ENCODE data around the gene ANXA1. TPM values are rescaled to one million over a fixed set of nuclear protein-coding genes. Genes with fewer than 3 reads are reported as not detected.

The ANXA1 gene
- total RNA-seq, 1 experiment from 2014 or later, result 486 TPM

DNA sequence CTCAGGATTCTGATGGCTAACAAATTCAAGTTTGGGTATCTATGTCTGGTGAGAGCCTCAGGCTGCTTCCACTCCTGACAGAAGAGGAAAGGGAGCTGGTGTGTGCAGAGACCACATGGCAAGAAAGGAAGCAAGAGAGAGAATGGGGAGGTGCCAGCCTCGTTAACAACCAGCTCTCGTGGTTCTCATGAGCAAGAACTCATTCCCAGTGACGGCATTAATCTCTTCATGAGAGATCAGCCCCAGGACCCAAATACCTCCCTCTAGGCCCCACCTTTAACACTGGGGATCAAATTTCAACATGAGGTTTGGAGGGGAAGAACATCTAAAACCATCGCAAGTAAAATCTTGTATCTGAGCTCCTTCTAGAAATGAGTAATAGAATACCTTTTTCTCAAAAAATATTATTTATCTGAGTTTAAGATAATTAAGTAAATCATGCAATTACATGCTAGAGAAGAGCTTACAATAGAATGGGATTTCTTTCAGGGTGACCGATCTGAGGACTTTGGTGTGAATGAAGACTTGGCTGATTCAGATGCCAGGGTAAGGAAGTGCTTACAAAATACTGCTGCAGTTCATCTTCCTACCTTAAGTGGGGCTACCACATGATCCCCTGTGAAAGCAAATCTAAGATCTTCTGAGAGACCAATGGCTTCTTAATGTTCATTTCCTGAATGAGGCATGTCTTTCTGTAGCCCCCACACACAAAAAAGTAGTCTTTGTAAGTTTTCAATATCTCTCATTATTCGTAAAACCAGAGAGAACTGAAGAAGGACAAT, 11.5 kb downstream of the ANXA1 start:
- peaks cover 82 to 94% of the 10 kb centered on the region in 2 experiments for H3K36me3 ChIP-seq (ENCODE audit: control insufficient read depth in 1 of 2, insufficient read depth in 2 of 2, low read length in 2 of 2)

GRCh38 chr9:73165911-73166310, 14.2 kb downstream of the ANXA1 start:
- ChIA-PET POLR2A (no interaction called here), CTCF (no interaction called here), RAD21 (ENCODE audit: low non-redundant PET in 1 of 2, low total read pairs in 2 of 2, uncharacterized antibody in 2 of 2, unreplicated experiment in 2 of 2) (no interaction called here)
- Histone ChIP-seq H2AFZ (ENCODE audit: low read depth, low read length, poor library complexity, severe bottlenecking) (no peak overlapping the region), H3K9me2 (ENCODE audit: insufficient read depth) (no peaks in the 10 kb centered on the region), H3K27ac (ENCODE audit: low read depth, low read length) (no peak overlapping the region), H3K4me2 (ENCODE audit: low read length) (no peak overlapping the region), H3K4me1 (ENCODE audit: control insufficient read depth in 1 of 2, insufficient read depth in 2 of 2, low read length in 2 of 2) (no peaks in the 10 kb centered on the region), H4K20me1 (ENCODE audit: insufficient read depth) (no peaks in the 10 kb centered on the region), H3K27me3 (ENCODE audit: insufficient read depth, low read length) (no peaks in the 10 kb centered on the region), H3K36me3 (ENCODE audit: control insufficient read depth in 1 of 2, insufficient read depth in 2 of 2, low read length in 2 of 2) (peaks cover 62 to 91% of the 10 kb centered on the region in 2 experiments), H3K4me3 (replicated peaks in 1 of 2; ENCODE audit: low read depth in 1 of 2, low read length in 2 of 2) (no peak overlapping the region), H3K9me3 (ENCODE audit: control insufficient read depth in 1 of 2, insufficient read depth in 1 of 2, low read depth in 1 of 2, low read length in 2 of 2) (no peaks in the 10 kb centered on the region), H3K9ac (ENCODE audit: low read length) (no peak overlapping the region), H3K79me2 (ENCODE audit: insufficient read depth, low read length) (no peaks in the 10 kb centered on the region; the same call in 1 of the 2 replicates)
- BruUV-seq (replicated peaks), result no TSS peak
- intact Hi-C loops (cut with micrococcal nuclease), result no loop called here
- ATAC-seq (no peak), DNase-seq (ENCODE audit: low read depth, low spot score) (no peak)
- TF ChIP-seq EZH2phosphoT487 (IDR thresholded peaks at IDR 0.05; ENCODE audit: borderline replicate concordance), result no peak
- TF ChIP-seq YY1 (IDR thresholded peaks at IDR 0.05; ENCODE audit: extremely low read depth, insufficient replicate concordance, low read depth, low read length), result no peak
- TF ChIP-seq, protein P1, sequence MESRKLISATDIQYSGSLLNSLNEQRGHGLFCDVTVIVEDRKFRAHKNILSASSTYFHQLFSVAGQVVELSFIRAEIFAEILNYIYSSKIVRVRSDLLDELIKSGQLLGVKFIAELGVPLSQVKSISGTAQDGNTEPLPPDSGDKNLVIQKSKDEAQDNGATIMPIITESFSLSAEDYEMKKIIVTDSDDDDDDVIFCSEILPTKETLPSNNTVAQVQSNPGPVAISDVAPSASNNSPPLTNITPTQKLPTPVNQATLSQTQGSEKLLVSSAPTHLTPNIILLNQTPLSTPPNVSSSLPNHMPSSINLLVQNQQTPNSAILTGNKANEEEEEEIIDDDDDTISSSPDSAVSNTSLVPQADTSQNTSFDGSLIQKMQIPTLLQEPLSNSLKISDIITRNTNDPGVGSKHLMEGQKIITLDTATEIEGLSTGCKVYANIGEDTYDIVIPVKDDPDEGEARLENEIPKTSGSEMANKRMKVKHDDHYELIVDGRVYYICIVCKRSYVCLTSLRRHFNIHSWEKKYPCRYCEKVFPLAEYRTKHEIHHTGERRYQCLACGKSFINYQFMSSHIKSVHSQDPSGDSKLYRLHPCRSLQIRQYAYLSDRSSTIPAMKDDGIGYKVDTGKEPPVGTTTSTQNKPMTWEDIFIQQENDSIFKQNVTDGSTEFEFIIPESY (IDR thresholded peaks at IDR 0.05; ENCODE audit: extremely low read depth, insufficient replicate concordance, low read length), result no peak
- no peak for TF ChIP-seq SP1 (IDR thresholded peaks at IDR 0.05; ENCODE audit: low read depth)
- TF ChIP-seq CBX3 (IDR thresholded peaks at IDR 0.05; ENCODE audit: low read depth), result no peak
- TF ChIP-seq JUND (IDR thresholded peaks at IDR 0.05), result no peak
- no peak for TF ChIP-seq POLR2A (IDR thresholded peaks at IDR 0.05; ENCODE audit: borderline replicate concordance, extremely low read depth, insufficient read depth, insufficient read length)
- TF ChIP-seq SRF (IDR thresholded peaks at IDR 0.05; ENCODE audit: low read depth), result no peak
- TF ChIP-seq TCF7L2 (IDR thresholded peaks at IDR 0.05; ENCODE audit: borderline replicate concordance, extremely low read depth, insufficient read depth, insufficient read length), result no peak
- no peak for TF ChIP-seq ZNF274 (IDR thresholded peaks at IDR 0.05; ENCODE audit: low read depth, low read length)
- TF ChIP-seq RAD21 (IDR thresholded peaks at IDR 0.05; ENCODE audit: low read depth), result no peak
- no peak for TF ChIP-seq SIN3A (IDR thresholded peaks at IDR 0.05; ENCODE audit: low read depth)
- no peak for TF ChIP-seq CEBPB (IDR thresholded peaks at IDR 0.05; ENCODE audit: low read depth)

More for the DNA sequence above, 11.5 kb downstream of the ANXA1 start:
- no TSS peak for BruUV-seq (replicated peaks)
- H3K27me3 ChIP-seq (ENCODE audit: insufficient read depth, low read length), result no peaks in the 10 kb centered on the region
- RAD21 ChIA-PET (ENCODE audit: low non-redundant PET in 1 of 2, low total read pairs in 2 of 2, uncharacterized antibody in 2 of 2, unreplicated experiment in 2 of 2), result no interaction called here
- H3K9me3 ChIP-seq (ENCODE audit: control insufficient read depth in 1 of 2, insufficient read depth in 1 of 2, low read depth in 1 of 2, low read length in 2 of 2), result no peaks in the 10 kb centered on the region
- CTCF ChIA-PET, result interaction anchor here (1.3 kb wide), 1 partner anchor 55 kb away, joined by 3 read pairs; no protein-coding TSS in a partner anchor
- POLR2A ChIA-PET, result interaction anchor here (0.9 to 1.1 kb wide), 2 partner anchors 10 to 11 kb away, joined by 3 to 6 read pairs; no protein-coding TSS in a partner anchor
- H3K4me1 ChIP-seq (ENCODE audit: control insufficient read depth in 1 of 2, insufficient read depth in 2 of 2, low read length in 2 of 2), result no peaks in the 10 kb centered on the region
- intact Hi-C loops (cut with micrococcal nuclease), result no loop called here
- H2AFZ ChIP-seq (ENCODE audit: low read depth, low read length, poor library complexity, severe bottlenecking), result no peak overlapping the region
- no peak overlapping the region for H3K4me2 ChIP-seq (ENCODE audit: low read length)
- H3K9me2 ChIP-seq (ENCODE audit: insufficient read depth), result no peaks in the 10 kb centered on the region
- no peaks in the 10 kb centered on the region for H4K20me1 ChIP-seq (ENCODE audit: insufficient read depth)
- TF ChIP-seq JUND (IDR thresholded peaks at IDR 0.05) (no peak), EZH2phosphoT487 (IDR thresholded peaks at IDR 0.05; ENCODE audit: borderline replicate concordance) (no peak)
- TF ChIP-seq, protein P2, sequence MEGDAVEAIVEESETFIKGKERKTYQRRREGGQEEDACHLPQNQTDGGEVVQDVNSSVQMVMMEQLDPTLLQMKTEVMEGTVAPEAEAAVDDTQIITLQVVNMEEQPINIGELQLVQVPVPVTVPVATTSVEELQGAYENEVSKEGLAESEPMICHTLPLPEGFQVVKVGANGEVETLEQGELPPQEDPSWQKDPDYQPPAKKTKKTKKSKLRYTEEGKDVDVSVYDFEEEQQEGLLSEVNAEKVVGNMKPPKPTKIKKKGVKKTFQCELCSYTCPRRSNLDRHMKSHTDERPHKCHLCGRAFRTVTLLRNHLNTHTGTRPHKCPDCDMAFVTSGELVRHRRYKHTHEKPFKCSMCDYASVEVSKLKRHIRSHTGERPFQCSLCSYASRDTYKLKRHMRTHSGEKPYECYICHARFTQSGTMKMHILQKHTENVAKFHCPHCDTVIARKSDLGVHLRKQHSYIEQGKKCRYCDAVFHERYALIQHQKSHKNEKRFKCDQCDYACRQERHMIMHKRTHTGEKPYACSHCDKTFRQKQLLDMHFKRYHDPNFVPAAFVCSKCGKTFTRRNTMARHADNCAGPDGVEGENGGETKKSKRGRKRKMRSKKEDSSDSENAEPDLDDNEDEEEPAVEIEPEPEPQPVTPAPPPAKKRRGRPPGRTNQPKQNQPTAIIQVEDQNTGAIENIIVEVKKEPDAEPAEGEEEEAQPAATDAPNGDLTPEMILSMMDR (IDR thresholded peaks at IDR 0.05 in 2 of 3, conservative IDR thresholded peaks at IDR 0.05 in 1 of 3; ENCODE audit: borderline replicate concordance in 1 of 3, insufficient read depth in 1 of 3, low read depth in 2 of 3, low read length in 2 of 3), result peak in 2 of 3 experiments; percentile 10 to 16; a peak in 1 of 6 replicates
- DNase-seq (ENCODE audit: low read depth, low spot score) (no peak), ATAC-seq (no peak; the same call in 1 of the 2 replicates)
- peaks cover 13% of the 10 kb centered on the region for H3K79me2 ChIP-seq (ENCODE audit: insufficient read depth, low read length)
- H3K9ac ChIP-seq (ENCODE audit: low read length), result no peak overlapping the region
- H3K4me3 ChIP-seq (replicated peaks in 1 of 2; ENCODE audit: low read depth in 1 of 2, low read length in 2 of 2), result no peak overlapping the region
- H3K27ac ChIP-seq (ENCODE audit: low read depth, low read length), result no peak overlapping the region
